Fibroblast of lung (primary cell): ENCODE data around the gene RBMS1.

Experiments
- CTCF ChIP-seq, 2 donors: IDR thresholded peaks in 1 of 2; conservative IDR thresholded peaks in 1 of 2; 1 replicate in 1 of 2; 2 replicates in 1 of 2; pipeline ENCODE4 v1.5.1; 2011 to 2012; ENCODE audit warnings: low read length in 2 of 2, control low read depth in 1 of 2, inconsistent platforms in 1 of 2, low read depth in 1 of 2, mild to moderate bottlenecking in 1 of 2
- EZH2 ChIP-seq: IDR thresholded peaks from 2 replicates; pipeline ENCODE4 v1.5.1; 2012; ENCODE audit warnings: low read length, control low read depth, mild to moderate bottlenecking; ENCODE audit errors: missing control alignments

DNA sequence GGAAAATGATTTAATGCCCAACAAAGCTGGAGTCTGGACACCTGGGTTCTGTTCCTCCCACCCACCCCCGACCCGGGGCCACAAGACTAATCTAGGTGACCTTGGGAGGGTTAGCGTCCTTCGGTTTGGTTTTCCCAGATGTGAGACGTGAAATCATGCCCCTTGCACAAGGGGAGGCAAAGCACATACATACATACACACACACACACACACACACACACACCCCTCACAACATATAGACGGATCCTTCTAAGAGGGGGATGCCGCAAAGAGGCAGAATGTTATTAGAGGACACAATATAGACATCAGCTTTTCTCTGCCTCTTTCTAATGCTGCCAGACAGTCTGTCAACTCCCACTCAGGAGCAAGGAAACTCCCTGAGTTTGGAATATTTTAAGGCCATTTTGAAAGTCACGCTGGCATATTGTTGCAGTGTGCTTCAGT, 616 bp upstream of the RBMS1 start:
- TF ChIP-seq CTCF (conservative IDR thresholded peaks at IDR 0.05 in 1 of 2, IDR thresholded peaks at IDR 0.05 in 1 of 2; ENCODE audit: low read depth in 1 of 2, low read length in 2 of 2), result no peak
- TF ChIP-seq EZH2, result no peak
